SK-MEL-5 (cell line): ENCODE results near the gene BMAL1. TPM values are rescaled to one million over a fixed set of nuclear protein-coding genes. Genes with fewer than 3 reads are reported as not detected.

ENCODE experiments used
- total RNA-seq: library from RNA; depleted of rRNA; stranded (reverse); fragments of >200 nt; shearing (Covaris generic); gene quantifications from 2 replicates; pipeline ENCODE4 v1.2.3, GENCODE V29; 2014; rRNA removed

BMAL1 gene
- total RNA-seq, 1 experiment from 2014 or later: 7.1 TPM

Other genes with a start within 250 kb of the BMAL1 start
- gene BTBD10, start 185.4 kb downstream of the BMAL1 start, total RNA-seq: 90.9 and 101 TPM in 2 replicates
- not detected in 2 replicates for gene PTH, start 218.2 kb downstream of the BMAL1 start, total RNA-seq